ENCODE measurements around the gene TTLL6.

The TTLL6 gene

DNA sequence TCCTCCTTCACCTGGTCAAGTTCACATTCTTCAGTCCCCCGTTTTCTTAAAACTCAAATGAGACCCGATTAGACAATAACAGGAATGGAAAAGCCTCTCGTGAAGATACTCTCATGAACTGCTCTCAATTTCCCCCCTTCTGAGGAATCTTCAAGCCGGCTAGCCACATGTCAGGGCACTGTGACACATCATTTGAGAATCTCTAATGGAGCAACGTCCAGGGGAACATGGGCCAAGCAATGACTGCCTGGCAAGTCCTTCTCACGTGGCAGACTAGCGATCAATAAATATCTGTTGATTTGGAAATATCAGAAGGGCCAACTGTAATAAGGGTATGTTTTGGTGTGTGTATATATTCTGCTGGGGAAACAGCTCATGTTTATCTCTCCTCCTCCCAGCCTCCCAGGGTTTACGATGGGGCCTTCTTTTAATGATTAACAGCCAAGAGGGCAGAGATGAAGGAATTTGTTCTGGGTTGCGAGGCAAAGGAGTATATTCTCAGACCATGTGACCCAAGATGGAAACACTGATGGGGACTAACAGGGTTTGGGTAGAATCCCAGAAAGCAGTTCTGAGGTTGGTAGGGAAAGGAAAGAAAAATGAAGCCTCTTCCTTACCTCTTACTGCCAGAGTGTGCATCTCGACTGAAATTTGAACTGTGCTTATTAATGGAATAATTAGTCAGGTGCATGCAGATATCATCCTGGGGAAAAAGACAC, 21.4 kb downstream of the TTLL6 start:
- no peak for DNase-seq (ENCODE audit: low spot score)
- TF ChIP-seq, protein P1, sequence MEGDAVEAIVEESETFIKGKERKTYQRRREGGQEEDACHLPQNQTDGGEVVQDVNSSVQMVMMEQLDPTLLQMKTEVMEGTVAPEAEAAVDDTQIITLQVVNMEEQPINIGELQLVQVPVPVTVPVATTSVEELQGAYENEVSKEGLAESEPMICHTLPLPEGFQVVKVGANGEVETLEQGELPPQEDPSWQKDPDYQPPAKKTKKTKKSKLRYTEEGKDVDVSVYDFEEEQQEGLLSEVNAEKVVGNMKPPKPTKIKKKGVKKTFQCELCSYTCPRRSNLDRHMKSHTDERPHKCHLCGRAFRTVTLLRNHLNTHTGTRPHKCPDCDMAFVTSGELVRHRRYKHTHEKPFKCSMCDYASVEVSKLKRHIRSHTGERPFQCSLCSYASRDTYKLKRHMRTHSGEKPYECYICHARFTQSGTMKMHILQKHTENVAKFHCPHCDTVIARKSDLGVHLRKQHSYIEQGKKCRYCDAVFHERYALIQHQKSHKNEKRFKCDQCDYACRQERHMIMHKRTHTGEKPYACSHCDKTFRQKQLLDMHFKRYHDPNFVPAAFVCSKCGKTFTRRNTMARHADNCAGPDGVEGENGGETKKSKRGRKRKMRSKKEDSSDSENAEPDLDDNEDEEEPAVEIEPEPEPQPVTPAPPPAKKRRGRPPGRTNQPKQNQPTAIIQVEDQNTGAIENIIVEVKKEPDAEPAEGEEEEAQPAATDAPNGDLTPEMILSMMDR (IDR thresholded peaks at IDR 0.05; ENCODE audit: extremely low read depth, missing control alignments), result no peak

DNA sequence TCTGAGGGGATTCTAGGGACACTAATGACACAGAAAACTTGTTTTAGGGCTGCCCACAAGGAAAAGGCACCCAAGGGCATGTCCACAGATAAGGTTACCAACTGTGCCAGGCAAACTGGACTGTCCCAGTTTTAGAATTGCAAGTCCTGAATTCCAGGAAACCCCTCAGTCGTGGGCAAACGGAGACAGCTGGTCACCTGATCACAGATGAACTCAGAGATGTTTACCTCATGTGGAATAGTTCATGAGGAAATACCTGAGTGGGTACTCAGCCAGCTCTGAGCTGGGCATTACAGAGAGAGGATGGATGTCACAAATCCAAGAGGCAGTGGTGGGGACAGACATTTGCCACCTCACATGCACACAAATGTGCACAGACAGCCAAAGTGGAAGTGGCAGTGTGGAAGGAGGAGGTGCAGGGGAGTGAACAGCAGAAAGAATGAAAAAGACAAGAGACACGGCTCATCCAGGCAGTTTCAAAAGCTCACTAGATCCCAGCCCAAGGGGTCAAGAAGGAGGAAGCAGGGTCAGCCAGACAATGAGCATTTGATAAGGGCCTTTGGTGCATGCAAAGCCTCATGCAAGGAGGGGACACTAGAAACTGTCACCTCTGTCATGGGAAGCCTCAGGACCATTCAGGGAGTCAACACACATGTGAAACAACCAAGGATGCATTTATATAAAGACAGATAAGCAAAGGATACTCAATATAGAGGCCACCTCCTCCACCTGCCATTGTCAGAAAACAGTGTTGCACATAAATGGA, 24.8 kb downstream of the TTLL6 start:
- no peak for DNase-seq (ENCODE audit: low spot score)
- TF ChIP-seq, protein P1 (IDR thresholded peaks at IDR 0.05; ENCODE audit: extremely low read depth, missing control alignments), result no peak

DNA sequence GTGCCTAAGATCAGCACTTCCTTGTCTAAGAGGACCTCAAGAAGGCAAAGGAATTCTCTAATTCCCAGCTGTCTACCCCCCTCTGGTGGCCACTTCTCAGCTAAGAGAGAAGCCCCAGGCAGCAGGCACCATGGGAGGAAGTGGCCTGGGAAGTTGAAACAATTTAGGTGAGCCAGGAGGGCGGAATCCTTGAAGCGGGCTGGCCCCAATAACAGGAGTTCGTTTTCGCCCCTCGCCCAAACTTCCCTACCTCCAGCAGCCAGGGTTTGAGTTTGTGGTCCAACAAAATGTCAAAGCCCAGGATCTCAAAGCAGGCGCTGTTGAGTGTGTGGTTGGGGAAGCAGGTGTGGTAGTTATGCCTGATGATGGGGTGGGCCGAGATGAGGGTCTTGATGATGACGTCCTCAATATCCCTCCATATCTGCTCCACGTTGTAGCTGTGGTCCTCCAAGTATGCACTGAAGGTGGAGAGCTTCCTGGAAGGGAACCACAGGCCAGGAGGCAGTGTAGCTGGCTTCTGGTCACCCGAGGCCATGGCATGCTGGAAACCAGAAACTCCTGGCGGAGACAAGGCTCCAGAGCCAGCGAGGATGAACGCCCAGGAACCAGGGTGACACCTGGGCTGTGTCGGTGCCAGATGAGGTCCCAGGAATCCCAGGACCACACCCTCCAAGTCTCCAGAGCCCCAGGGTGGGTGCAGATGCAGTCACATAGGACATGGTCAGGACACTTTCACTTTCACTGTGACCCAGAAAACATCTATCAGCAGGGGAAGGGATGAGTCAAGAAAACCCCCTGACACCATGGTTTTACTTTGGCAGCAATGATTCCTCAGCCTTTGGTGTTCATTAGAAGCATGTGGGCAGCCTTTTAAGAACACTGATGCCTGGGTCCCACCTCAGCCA, 25.6 kb downstream of the TTLL6 start:
- DNase-seq (ENCODE audit: low spot score), result peak; percentile 63
- TF ChIP-seq, protein P1 (IDR thresholded peaks at IDR 0.05; ENCODE audit: extremely low read depth, missing control alignments), result peak; percentile 39

DNA sequence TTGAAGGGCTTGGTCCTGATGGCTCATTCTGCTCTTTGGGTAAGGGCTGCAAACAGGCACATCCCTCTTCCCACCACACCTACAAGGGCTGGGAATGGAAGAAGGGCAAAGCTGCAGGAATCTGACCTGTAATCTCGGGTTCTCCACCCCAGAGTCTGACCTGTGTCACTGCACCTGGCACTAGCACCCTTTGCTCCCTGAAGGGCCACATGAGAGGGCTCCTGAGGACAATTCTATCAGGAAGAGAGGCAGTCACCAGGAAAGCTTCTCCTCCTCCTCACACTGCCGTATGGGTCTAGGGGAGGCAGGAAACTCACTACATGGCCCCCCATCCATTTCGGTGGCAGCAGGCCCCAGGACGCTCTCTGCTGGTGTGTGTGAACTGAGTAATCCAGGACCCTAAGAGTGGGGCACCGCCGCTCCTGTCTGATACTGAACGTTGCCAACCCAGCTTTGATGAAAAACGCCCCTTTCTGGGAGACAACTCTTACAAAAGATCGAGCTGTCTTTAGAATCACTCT, 26.4 kb downstream of the TTLL6 start:
- no peak for DNase-seq (ENCODE audit: low spot score)
- TF ChIP-seq, protein P1 (IDR thresholded peaks at IDR 0.05; ENCODE audit: extremely low read depth, missing control alignments), result no peak

DNA sequence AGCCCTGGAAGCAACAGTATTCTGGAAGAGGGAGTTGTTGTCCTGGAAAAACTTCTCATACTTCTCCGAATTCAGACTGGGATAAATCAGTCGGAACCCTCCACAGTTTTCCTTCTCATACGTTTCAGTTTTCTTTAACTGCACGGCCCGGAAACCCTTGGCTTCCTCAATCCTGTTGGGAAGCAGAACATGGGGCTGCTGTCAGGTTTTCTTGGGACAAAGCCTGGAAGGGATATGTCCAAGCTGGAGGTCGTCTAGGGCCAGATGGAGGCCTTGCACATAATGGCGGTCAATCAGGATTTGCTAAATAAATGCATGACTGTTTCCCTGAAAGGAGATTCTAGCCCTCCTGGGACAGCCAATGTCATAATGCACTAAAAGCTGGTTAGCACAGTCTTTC, 29.2 kb downstream of the TTLL6 start:
- DNase-seq (ENCODE audit: low spot score), result no peak

DNA sequence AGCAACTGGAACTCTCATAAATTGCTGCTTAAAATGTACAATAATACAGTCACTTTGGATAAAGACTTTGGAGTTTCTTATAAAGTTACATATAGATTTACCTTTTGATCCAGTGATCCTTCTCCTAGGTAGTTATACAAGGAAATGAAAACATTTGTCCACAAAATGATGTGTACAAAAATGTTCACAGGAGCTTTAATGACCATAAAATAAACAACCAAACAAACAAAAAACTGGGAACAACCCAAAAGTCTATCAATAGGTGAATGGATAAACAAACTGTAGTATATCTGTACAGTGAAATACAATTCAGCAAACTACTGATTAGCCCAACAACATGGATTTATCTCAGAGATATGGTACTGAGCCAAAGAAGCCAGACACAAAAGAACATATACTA, 37.6 kb downstream of the TTLL6 start:
- DNase-seq (ENCODE audit: low spot score), result no peak
- TF ChIP-seq, protein P1 (IDR thresholded peaks at IDR 0.05; ENCODE audit: extremely low read depth, missing control alignments), result no peak

More for the DNA sequence above, 29.2 kb downstream of the TTLL6 start:
- TF ChIP-seq, protein P1 (IDR thresholded peaks at IDR 0.05; ENCODE audit: extremely low read depth, missing control alignments), result no peak

All from GM20000 (cell line).